GM21786 (cell line): Measurements from ENCODE around the gene PROZ.

ENCODE experiments used
- ATAC-seq: cut with Tn5 transposase; IDR thresholded peaks from one replicate; pipeline ENCODE4 v1.9.1; 2021; ENCODE audit not compliant: unreplicated experiment

The PROZ gene

GRCh38 chr13:113176280-113176679 lies 17.8 kb downstream of the PROZ start:
- ATAC-seq, result no peak

GRCh38 chr13:113176822-113177221 lies 18.4 kb downstream of the PROZ start:
- ATAC-seq, result no peak

GRCh38 chr13:113178070-113178895 lies 19.8 kb downstream of the PROZ start:
- ATAC-seq, result no peak

GRCh38 chr13:113178896-113179167 lies 20.4 kb downstream of the PROZ start:
- ATAC-seq, result no peak

GRCh38 chr13:113179374-113180230 lies 21.2 kb downstream of the PROZ start:
- no peak for ATAC-seq

- ATAC-seq, result no peak
These were observed 23.6 kb downstream of the PROZ start for GRCh38 chr13:113182046-113182445.

- ATAC-seq, result no peak
These were observed 25.1 kb downstream of the PROZ start for GRCh38 chr13:113183450-113184129.

- ATAC-seq, result no peak
These were observed 26.4 kb downstream of the PROZ start for GRCh38 chr13:113184568-113185440.

GRCh38 chr13:113186061-113186900 lies 27.8 kb downstream of the PROZ start:
- peak; percentile 95 for ATAC-seq

GRCh38 chr13:113187263-113187669 lies 28.8 kb downstream of the PROZ start:
- no peak for ATAC-seq

GRCh38 chr13:113187883-113188665 lies 29.6 kb downstream of the PROZ start:
- no peak for ATAC-seq

- no peak for ATAC-seq
These were observed 31.7 kb downstream of the PROZ start for GRCh38 chr13:113190181-113190580.

GRCh38 chr13:113192279-113192678 lies 33.8 kb downstream of the PROZ start:
- no peak for ATAC-seq

GRCh38 chr13:113192902-113193301 lies 34.5 kb downstream of the PROZ start:
- no peak for ATAC-seq

GRCh38 chr13:113195360-113195759 lies 36.9 kb downstream of the PROZ start:
- no peak for ATAC-seq

- ATAC-seq, result no peak
These were observed 38.7 kb downstream of the PROZ start for GRCh38 chr13:113196970-113197737.

GRCh38 chr13:113201815-113202214 lies 43.4 kb downstream of the PROZ start:
- no peak for ATAC-seq

- ATAC-seq, result no peak
These were observed 44.5 kb downstream of the PROZ start for GRCh38 chr13:113202912-113203311.
